A549 (cell line): ENCODE results near the gene SPARC.

ENCODE experiments used
- CTCF ChIP-seq: fragments of >200 bp; sonication (Bioruptor Twin); formaldehyde crosslinking; IDR thresholded peaks from 3 replicates; pipeline ENCODE4 v1.5.1; 2016
- HOXA7 ChIP-seq: fragments of 250-450 bp; sonication (Bioruptor Pico); IDR thresholded peaks from 2 replicates; pipeline ENCODE4 v1.5.0; 2020; ENCODE audit warnings: mild to moderate bottlenecking, moderate library complexity
- POLR2A ChIP-seq: IDR thresholded peaks from 2 replicates; pipeline ENCODE4 v1.6.1; 2012; ENCODE audit warnings: mild to moderate bottlenecking, low read length
- RFX5 ChIP-seq: fragments of 450-650 bp; IDR thresholded peaks from 2 replicates; pipeline ENCODE4 v1.7.1; 2014; ENCODE audit warnings: antibody characterized with exemption, mild to moderate bottlenecking, moderate library complexity

GRCh38 chr5:151683444-151683843 is 3.3 kb downstream of the SPARC start:
- no peak for TF ChIP-seq POLR2A
- TF ChIP-seq RFX5 = no peak
- TF ChIP-seq HOXA7 (CRISPR knock-in tag) = no peak
- no peak for TF ChIP-seq CTCF
